Natural killer cell (primary cell): ENCODE measurements around the gene RBM4B. TPM values are rescaled to one million over a fixed set of nuclear protein-coding genes. Genes with fewer than 3 reads are reported as not detected.

ENCODE experiments used
- ATAC-seq, 3 donors: fragments of 150-1000 bp in 2 of 3; fragments of 200-7000 bp in 1 of 3; cut with Tn5 transposase; 1 replicate in 1 of 3; 2 replicates in 2 of 3; pipeline ENCODE4 v1.10.0; 2021; ENCODE audit warnings: mild to moderate bottlenecking in 2 of 3, moderate library complexity in 2 of 3
- DNase-seq, 2 donors: peaks; one replicate each; pipeline versions ENCODE4 v3.0.0 to v3.0.0-alpha.2; 2013 to 2021; ENCODE audit warnings: mixed read lengths in 1 of 2
- H3K27ac ChIP-seq: one replicate; pipeline ENCODE4 v1.5.1; 2013; ENCODE audit warnings: mild to moderate bottlenecking, low read length
- H3K27me3 ChIP-seq: one replicate; pipeline ENCODE4 v1.6.1; 2013; ENCODE audit warnings: low read length; ENCODE audit not compliant: control insufficient read depth, insufficient read depth
- H3K36me3 ChIP-seq: one replicate; pipeline ENCODE4 v1.6.1; 2013; ENCODE audit warnings: low read length; ENCODE audit not compliant: control insufficient read depth, insufficient read depth
- H3K4me1 ChIP-seq: one replicate; pipeline ENCODE4 v1.6.1; 2013; ENCODE audit warnings: low read length; ENCODE audit not compliant: control insufficient read depth, insufficient read depth
- H3K4me3 ChIP-seq: one replicate; pipeline ENCODE4 v1.5.1; 2013; ENCODE audit warnings: low read length
- H3K9me3 ChIP-seq: one replicate; pipeline ENCODE4 v1.6.1; 2013; ENCODE audit warnings: low read length; ENCODE audit not compliant: control insufficient read depth, insufficient read depth
- H3K27ac Mint-ChIP-seq, 2 donors: one replicate each; pipeline ENCODE4 v1.8.0; 2022; ENCODE audit warnings: mild to moderate bottlenecking in 2 of 2, mixed read lengths in 2 of 2, moderate library complexity in 1 of 2
- H3K27me3 Mint-ChIP-seq, 2 donors: one replicate each; pipeline ENCODE4 v1.8.0; 2022; ENCODE audit warnings: low read depth in 2 of 2, mixed read lengths in 2 of 2
- H3K36me3 Mint-ChIP-seq: one replicate; pipeline ENCODE4 v1.8.0; 2022; ENCODE audit warnings: mixed read lengths
- H3K4me1 Mint-ChIP-seq, 2 donors: one replicate each; pipeline ENCODE4 v1.8.0; 2022; ENCODE audit warnings: mixed read lengths in 2 of 2
- H3K4me3 Mint-ChIP-seq: one replicate; pipeline ENCODE4 v1.8.0; 2022; ENCODE audit warnings: mild to moderate bottlenecking, moderate library complexity, mixed read lengths
- H3K9me3 Mint-ChIP-seq, 2 donors: one replicate each; pipeline ENCODE4 v1.8.0; 2022; ENCODE audit warnings: mixed read lengths in 2 of 2
- WGBS: methylation state at CpG from one replicate; pipeline ENCODE4 v1.1.7; 2013; ENCODE audit warnings: missing lambda C conversion rate; ENCODE audit not compliant: insufficient coverage; 5-methylcytosine and 5-hydroxymethylcytosine counted together
- intact Hi-C: fragments of 100-400 bp; cut with micrococcal nuclease; formaldehyde crosslinking; loops from one replicate; pipeline ENCODE4 v1.14.2; 2022
- total RNA-seq, 4 donors: library from RNA; stranded (reverse); fragments of 120-200 nt in 1 of 4; gene quantifications; one replicate each; pipeline versions ENCODE4 v1.2.3 to v1.2.4, GENCODE V29; 2013 to 2022
- TF ChIP-seq, protein P1 (sequence below): fragments of 200-600 bp; IDR thresholded peaks from one replicate; pipeline ENCODE4 v1.8.0; 2022; ENCODE audit warnings: antibody characterized with exemption

RBM4B gene
- total RNA-seq, 3 donors from 2014 or later (not counting 1 experiment from before 2014, with no cell fraction given) = 11.1 to 23.0 (median 12.4) TPM

DNA sequence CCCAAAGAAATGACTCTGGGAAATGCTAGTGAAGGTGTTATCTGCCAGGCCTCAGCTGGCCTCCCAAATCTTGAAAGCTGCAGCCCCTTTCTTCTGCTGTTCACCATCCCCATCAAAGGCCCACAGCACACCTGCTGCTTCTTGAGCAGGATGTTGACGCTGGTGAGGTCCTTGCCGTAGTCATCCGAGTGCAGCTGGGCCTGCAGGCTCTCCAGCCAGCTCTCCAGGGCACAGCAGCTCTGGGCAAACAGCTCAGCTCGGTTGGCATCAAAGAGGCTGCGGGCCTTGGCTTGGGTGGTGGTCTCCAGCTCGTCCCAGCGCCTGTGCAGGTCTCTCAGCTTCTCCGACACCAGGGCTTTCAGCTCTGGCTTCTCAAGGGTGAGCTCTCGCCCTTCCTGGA lies 18.5 kb upstream of the RBM4B start:
- ATAC-seq (no peak), DNase-seq (no peak)
- H3K36me3 Mint-ChIP-seq = no peaks in the 10 kb centered on the region
- WGBS = 83% methylated on average over 9 of the region's 9 CpGs
- H3K27ac Mint-ChIP-seq = no peak overlapping the region
- TF ChIP-seq, protein P1, sequence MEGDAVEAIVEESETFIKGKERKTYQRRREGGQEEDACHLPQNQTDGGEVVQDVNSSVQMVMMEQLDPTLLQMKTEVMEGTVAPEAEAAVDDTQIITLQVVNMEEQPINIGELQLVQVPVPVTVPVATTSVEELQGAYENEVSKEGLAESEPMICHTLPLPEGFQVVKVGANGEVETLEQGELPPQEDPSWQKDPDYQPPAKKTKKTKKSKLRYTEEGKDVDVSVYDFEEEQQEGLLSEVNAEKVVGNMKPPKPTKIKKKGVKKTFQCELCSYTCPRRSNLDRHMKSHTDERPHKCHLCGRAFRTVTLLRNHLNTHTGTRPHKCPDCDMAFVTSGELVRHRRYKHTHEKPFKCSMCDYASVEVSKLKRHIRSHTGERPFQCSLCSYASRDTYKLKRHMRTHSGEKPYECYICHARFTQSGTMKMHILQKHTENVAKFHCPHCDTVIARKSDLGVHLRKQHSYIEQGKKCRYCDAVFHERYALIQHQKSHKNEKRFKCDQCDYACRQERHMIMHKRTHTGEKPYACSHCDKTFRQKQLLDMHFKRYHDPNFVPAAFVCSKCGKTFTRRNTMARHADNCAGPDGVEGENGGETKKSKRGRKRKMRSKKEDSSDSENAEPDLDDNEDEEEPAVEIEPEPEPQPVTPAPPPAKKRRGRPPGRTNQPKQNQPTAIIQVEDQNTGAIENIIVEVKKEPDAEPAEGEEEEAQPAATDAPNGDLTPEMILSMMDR = no peak
- no peaks in the 10 kb centered on the region for H3K9me3 ChIP-seq
- no peaks in the 10 kb centered on the region for H3K36me3 ChIP-seq
- H3K4me1 Mint-ChIP-seq = peaks cover 0 to 11% of the 10 kb centered on the region in 2 donors
- H3K4me1 ChIP-seq = peaks cover 5% of the 10 kb centered on the region
- intact Hi-C loops = no loop called here
- no peaks in the 10 kb centered on the region for H3K9me3 Mint-ChIP-seq
- no peak overlapping the region for H3K4me3 Mint-ChIP-seq
- no peak overlapping the region for H3K27ac ChIP-seq
- no peaks in the 10 kb centered on the region for H3K27me3 Mint-ChIP-seq
- no peaks in the 10 kb centered on the region for H3K27me3 ChIP-seq
- no peak overlapping the region for H3K4me3 ChIP-seq

DNA sequence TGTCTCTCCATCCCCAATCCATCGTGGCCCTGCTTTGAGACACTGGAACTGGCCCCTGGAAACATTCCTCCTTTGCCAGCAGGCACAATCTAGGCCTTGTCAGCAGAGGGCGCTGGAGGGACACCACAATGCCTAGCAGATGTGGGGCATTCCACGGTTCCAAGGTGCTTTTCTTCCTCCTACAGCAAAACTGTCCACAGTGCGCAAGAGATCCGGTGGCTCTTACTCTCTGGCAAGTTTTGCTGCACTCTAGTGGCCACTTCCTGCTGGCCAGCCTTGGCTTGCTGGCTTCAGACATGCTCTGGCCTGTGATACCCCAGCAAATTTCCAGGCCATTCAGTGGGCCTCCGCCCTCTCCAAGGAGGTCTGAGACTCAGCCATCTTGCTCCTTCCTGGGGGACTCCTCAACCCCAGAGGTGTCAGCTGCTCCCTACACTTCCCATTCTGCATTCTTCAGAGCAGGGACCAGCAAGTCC lies 17.1 kb upstream of the RBM4B start:
- TF ChIP-seq, protein P1 = peak; percentile 74
- Mint-ChIP-seq H3K4me3 (no peak overlapping the region), H3K27ac (peak overlapping the region in 1 of 2 donors; percentile 44), H3K27me3 (no peaks in the 10 kb centered on the region), H3K4me1 (peaks cover 0 to 11% of the 10 kb centered on the region in 2 donors), H3K9me3 (no peaks in the 10 kb centered on the region), H3K36me3 (no peaks in the 10 kb centered on the region)
- DNase-seq (peak; percentile 74 to 92), ATAC-seq (peak; percentile 82 to 98 (median 96))
- no peaks in the 10 kb centered on the region for H3K27me3 ChIP-seq
- no peaks in the 10 kb centered on the region for H3K9me3 ChIP-seq
- 22% methylated on average over 6 of the region's 6 CpGs for WGBS
- H3K4me3 ChIP-seq = no peak overlapping the region
- intact Hi-C loops = loop anchor here (1.0 kb wide), 3 partner anchors 140 to 377 kb away; no protein-coding TSS in a partner anchor
- H3K36me3 ChIP-seq = no peaks in the 10 kb centered on the region
- H3K4me1 ChIP-seq = peaks cover 5% of the 10 kb centered on the region
- H3K27ac ChIP-seq = no peak overlapping the region

DNA sequence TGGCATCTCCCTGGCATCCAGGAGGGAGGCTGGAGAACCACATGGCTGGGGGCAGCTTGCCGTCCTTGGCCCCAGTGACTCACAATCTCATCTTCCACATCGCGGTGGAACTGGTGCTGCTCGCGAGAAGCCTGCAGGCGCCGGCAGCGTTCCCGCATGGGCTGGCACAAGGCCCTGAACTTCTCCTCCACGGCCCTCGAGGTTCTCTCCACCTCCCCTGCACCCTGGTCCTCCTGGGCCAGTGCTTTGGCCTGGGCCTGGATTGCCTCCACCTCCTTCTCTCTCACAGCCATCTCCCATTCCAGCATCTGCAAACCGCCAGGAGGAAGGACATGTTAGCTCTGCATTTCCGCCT lies 16.3 kb upstream of the RBM4B start:
- H3K27ac Mint-ChIP-seq = peak overlapping the region in 1 of 2 donors; percentile 44
- no peaks in the 10 kb centered on the region for H3K9me3 ChIP-seq
- H3K36me3 Mint-ChIP-seq = no peaks in the 10 kb centered on the region
- no peaks in the 10 kb centered on the region for H3K36me3 ChIP-seq
- H3K27me3 ChIP-seq = no peaks in the 10 kb centered on the region
- ATAC-seq = no peak
- H3K4me3 Mint-ChIP-seq = no peak overlapping the region
- peaks cover 0 to 11% of the 10 kb centered on the region in 2 donors for H3K4me1 Mint-ChIP-seq
- H3K4me3 ChIP-seq = no peak overlapping the region
- intact Hi-C loops = loop anchor here (1.0 kb wide), 3 partner anchors 140 to 377 kb away; no protein-coding TSS in a partner anchor
- WGBS = 92% methylated on average over 13 of the region's 13 CpGs
- no peak overlapping the region for H3K27ac ChIP-seq
- no peaks in the 10 kb centered on the region for H3K9me3 Mint-ChIP-seq
- no peaks in the 10 kb centered on the region for H3K27me3 Mint-ChIP-seq
- no peak for DNase-seq
- TF ChIP-seq, protein P1 = no peak
- H3K4me1 ChIP-seq = peaks cover 5% of the 10 kb centered on the region
